NCI-H2196 treated with DMSO at 0.1 percent for 48 hours (cell line): ENCODE data around the gene GALM.

ENCODE experiments used
- DNase-seq: peaks from one replicate; lab custom pipeline; 2025; ENCODE audit not compliant: unreplicated experiment; lab: John Stamatoyannopoulos, UW

The GALM gene

DNA sequence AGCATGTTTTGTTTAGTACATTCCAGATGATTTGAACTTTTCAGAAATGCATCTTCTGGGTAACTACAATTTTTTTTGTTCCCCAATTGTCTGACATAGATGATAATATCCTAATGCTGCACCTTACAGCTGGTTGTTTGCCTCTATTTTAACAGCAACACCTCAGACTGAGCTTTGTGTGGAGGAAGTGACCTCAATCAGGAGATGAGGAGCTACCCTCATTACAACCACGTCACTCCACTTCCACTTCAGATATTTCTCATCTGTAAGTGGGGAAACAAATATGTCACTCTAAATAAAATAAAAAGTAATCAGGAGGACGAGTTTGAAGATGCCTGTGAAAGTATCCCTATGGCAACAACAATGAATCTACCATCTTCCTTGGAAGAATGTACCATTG, 97.3 kb downstream of the GALM start:
- no peak for DNase-seq

- DNase-seq, result no peak
These were observed 97.8 kb downstream of the GALM start for GRCh38 chr2:38763728-38764127.

GRCh38 chr2:38765149-38765548, 99.2 kb downstream of the GALM start:
- DNase-seq, result no peak

- no peak for DNase-seq
These were observed 99.6 kb downstream of the GALM start for GRCh38 chr2:38765551-38765950.

- DNase-seq, result no peak
These were observed 105.7 kb downstream of the GALM start for GRCh38 chr2:38771632-38772031.

DNA sequence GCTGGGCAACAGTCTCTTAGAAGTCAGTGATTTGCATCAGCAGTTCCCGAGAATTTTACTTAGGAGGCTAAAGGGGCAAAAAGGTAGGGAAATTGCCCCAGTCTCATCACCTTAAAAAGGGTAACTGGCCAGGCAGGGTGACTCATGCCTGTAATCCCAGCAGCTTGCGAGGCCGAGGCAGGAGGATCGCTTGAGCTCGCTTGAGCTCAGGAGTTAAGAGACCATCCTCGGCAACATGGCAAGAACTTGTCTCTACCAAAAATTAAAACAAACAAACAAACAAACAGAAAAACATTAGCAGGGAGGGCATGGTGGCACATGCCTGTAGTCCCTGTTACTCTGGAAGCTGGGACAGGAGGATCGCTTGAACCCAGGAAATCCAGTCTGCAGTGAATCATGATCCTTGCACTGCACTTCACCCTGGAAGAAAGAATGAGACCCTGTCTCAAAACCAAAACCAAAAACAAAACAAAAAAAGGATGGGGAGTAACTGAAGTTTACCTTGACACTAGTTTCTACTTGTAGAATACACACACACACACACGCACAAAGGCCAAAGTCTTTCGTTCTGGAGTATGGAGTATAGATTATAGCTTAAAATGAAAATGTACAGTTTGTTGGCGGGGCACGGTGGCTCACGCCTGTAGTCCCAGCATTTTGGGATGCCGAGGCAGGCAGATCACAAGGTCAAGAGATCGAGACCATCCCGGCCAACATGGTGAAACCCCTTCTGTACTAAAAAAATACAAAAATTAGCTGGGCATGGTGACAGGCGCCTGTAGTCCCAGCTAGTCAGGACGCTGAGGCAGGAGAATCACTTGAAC, 109.4 kb downstream of the GALM start:
- no peak for DNase-seq

- no peak for DNase-seq
These were observed 110.0 kb downstream of the GALM start for GRCh38 chr2:38775921-38776225.

DNA sequence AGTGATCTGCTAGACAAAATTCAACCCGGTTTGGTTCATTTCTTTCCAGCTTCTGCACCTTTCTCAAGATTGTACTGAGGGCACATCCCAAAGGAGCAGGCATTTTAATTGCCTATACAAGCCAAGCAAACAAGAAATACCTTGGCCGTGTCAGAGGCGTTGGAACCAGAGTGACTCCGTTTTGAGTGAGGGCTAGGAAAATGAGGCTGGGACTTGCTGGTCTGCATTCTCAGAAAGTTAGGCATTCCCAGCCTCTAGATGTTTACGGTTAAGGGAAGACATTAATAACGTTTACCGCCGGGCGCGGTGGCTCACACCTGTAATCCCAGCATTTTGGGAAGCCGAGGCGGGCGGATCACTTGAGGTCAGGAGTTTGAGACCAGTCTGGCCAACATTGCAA, 110.6 kb downstream of the GALM start:
- DNase-seq, result no peak

GRCh38 chr2:38778687-38779082, 112.8 kb downstream of the GALM start:
- no peak for DNase-seq

GRCh38 chr2:38783586-38783985, 117.7 kb downstream of the GALM start:
- no peak for DNase-seq
